ENCODE results near the gene IFIH1. TPM values are rescaled to one million over a fixed set of nuclear protein-coding genes. Genes with fewer than 3 reads are reported as not detected.

Gene IFIH1
- total and polyA plus RNA-seq, 9 of the 15 experiments (the other 6 are each of a cell fraction or from before 2014, with no cell fraction given): 0.15 to 1.2 (median 0.60) TPM; not detected in 1

DNA sequence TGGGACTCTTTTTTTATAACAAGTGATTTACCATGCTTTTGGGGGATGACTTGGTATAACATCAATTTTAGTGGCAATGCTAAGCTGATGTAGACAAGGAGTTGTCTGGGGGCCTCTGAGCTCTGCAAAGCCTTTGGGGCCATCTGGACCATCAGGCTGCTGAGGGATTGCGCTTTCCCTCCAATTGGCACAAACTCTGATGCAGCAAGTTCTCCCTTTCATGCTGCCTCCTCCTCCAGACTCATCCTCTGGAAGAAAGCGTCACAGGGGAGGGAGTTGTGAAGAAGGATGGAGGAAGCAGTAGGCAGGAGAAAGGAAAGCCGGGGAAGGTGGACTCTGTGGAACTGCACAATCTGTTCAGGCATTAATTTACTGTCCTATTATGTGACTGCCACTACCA is 65.0 kb downstream of the IFIH1 start (continued):
- no peak for TF ChIP-seq IRF1 (CRISPR knock-in tag; IDR thresholded peaks at IDR 0.05; ENCODE audit: borderline replicate concordance)
- TF ChIP-seq, protein P1, sequence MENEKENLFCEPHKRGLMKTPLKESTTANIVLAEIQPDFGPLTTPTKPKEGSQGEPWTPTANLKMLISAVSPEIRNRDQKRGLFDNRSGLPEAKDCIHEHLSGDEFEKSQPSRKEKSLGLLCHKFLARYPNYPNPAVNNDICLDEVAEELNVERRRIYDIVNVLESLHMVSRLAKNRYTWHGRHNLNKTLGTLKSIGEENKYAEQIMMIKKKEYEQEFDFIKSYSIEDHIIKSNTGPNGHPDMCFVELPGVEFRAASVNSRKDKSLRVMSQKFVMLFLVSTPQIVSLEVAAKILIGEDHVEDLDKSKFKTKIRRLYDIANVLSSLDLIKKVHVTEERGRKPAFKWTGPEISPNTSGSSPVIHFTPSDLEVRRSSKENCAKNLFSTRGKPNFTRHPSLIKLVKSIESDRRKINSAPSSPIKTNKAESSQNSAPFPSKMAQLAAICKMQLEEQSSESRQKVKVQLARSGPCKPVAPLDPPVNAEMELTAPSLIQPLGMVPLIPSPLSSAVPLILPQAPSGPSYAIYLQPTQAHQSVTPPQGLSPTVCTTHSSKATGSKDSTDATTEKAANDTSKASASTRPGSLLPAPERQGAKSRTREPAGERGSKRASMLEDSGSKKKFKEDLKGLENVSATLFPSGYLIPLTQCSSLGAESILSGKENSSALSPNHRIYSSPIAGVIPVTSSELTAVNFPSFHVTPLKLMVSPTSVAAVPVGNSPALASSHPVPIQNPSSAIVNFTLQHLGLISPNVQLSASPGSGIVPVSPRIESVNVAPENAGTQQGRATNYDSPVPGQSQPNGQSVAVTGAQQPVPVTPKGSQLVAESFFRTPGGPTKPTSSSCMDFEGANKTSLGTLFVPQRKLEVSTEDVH (IDR thresholded peaks at IDR 0.05; ENCODE audit: low read depth, partially characterized antibody): no peak
- TF ChIP-seq PTTG1 (tag; IDR thresholded peaks at IDR 0.05; ENCODE audit: low read depth): no peak

DNA sequence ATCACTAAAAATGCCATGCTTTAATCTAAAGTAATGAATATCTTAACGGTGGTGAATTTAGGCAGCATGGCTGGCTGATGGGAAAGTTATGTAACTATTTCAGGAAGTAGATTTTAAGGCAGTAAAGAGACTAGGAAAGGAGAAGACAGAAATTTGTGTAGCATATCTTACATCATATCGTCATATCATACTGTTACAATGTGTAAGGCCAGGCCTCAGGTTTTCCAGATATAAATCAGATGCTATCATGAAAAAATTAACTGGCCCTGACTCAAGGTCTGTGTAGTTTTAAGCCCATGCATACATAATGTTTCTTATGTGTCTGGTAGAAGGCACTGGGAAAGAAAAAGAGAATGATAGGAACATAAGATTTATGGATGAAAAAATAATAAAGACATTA is 66.3 kb downstream of the IFIH1 start:
- in situ Hi-C loops (cut with MboI) (no loop called here), intact Hi-C loops (cut with micrococcal nuclease) (no loop called here)
- Histone ChIP-seq H3K9ac (ENCODE audit: insufficient read depth in 1 of 2, low read depth in 2 of 2, low read length in 2 of 2) (no peak overlapping the region), H3K27me3 (ENCODE audit: control insufficient read depth in 2 of 2, insufficient read depth in 2 of 2, low read length in 2 of 2) (no peaks in the 10 kb centered on the region), H2AFZ (ENCODE audit: low read depth, low read length) (no peak overlapping the region), H4K20me1 (replicated peaks; ENCODE audit: control insufficient read depth, insufficient read depth, low read length) (no peaks in the 10 kb centered on the region), H3K36me3 (ENCODE audit: control insufficient read depth, insufficient read depth, low read length) (no peaks in the 10 kb centered on the region), H3K4me1 (replicated peaks in 1 of 2; ENCODE audit: control insufficient read depth in 2 of 2, insufficient read depth in 2 of 2, low read length in 2 of 2) (no peaks in the 10 kb centered on the region), H3K4me2 (ENCODE audit: insufficient read depth, low read length) (no peak overlapping the region), H3K9me3 (replicated peaks; ENCODE audit: control insufficient read depth, insufficient read depth, low read depth, low read length) (no peaks in the 10 kb centered on the region), H3K4me3 (no peak overlapping the region), H3K27ac (ENCODE audit: extremely low read depth, low read depth, low read length) (no peak overlapping the region), H3K79me2 (ENCODE audit: control insufficient read depth, insufficient read depth, low read length) (no peaks in the 10 kb centered on the region), H3K9me1 (ENCODE audit: control insufficient read depth, insufficient read depth, low read length) (no peaks in the 10 kb centered on the region)
- BruUV-seq (replicated peaks): no TSS peak
- ChIA-PET CTCF (ENCODE audit: low intra/inter-chr PET ratio) (no interaction called here), POLR2A (no interaction called here)
- 0% methylated on average over 2 of the region's 2 CpGs for WGBS (ENCODE audit: insufficient coverage, low coverage, missing lambda C conversion rate)
- ATAC-seq: no peak
- FAIRE-seq: no peak
- DNase-seq (ENCODE audit: extremely low read depth in 1 of 4, low spot score in 3 of 4): no peak
- TF ChIP-seq SPI1 (IDR thresholded peaks at IDR 0.05; ENCODE audit: borderline replicate concordance, low read depth, low read length) (no peak), TAF15 (IDR thresholded peaks at IDR 0.05; ENCODE audit: low read depth, low read length) (no peak), POLR2AphosphoS2 (IDR thresholded peaks at IDR 0.05; ENCODE audit: low read length) (no peak), ATF1 (CRISPR knock-in tag; IDR thresholded peaks at IDR 0.05) (no peak), ATF1 (tag; IDR thresholded peaks at IDR 0.05) (no peak), RBM22 (IDR thresholded peaks at IDR 0.05; ENCODE audit: low read depth, low read length, poor library complexity, severe bottlenecking) (no peak), GTF3C2 (IDR thresholded peaks at IDR 0.05; ENCODE audit: borderline replicate concordance, extremely low read depth, insufficient read length) (no peak), E2F5 (CRISPR knock-in tag; IDR thresholded peaks at IDR 0.05) (no peak), ZNF75A (CRISPR knock-in tag; IDR thresholded peaks at IDR 0.05) (no peak)
- TF ChIP-seq, protein P2, sequence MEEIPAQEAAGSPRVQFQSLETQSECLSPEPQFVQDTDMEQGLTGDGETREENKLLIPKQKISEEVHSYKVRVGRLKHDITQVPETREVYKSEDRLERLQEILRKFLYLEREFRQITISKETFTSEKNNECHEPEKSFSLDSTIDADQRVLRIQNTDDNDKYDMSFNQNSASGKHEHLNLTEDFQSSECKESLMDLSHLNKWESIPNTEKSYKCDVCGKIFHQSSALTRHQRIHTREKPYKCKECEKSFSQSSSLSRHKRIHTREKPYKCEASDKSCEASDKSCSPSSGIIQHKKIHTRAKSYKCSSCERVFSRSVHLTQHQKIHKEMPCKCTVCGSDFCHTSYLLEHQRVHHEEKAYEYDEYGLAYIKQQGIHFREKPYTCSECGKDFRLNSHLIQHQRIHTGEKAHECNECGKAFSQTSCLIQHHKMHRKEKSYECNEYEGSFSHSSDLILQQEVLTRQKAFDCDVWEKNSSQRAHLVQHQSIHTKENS (CRISPR knock-in tag; IDR thresholded peaks at IDR 0.05): no peak

Measured in K562 (cell line).